ENCODE measurements around the gene GALNT15. TPM values are rescaled to one million over a fixed set of nuclear protein-coding genes. Genes with fewer than 3 reads are reported as not detected.

GALNT15 gene
- total RNA-seq, 2 experiments from 2014 or later: not detected

GRCh38 chr3:16130066-16130465 lies 44.4 kb upstream of the GALNT15 start:
- H3K4me3 Mint-ChIP-seq: no peak overlapping the region

GRCh38 chr3:16132190-16132589 lies 42.3 kb upstream of the GALNT15 start:
- H3K9me3 ChIP-seq (ENCODE audit: control insufficient read depth in 1 of 2, insufficient read depth in 1 of 2, low read length in 2 of 2): peaks cover 0 to 2% of the 10 kb centered on the region in 2 experiments
- Mint-ChIP-seq H3K9me3 (peaks cover 3% of the 10 kb centered on the region), H3K4me1 (ENCODE audit: low read depth) (no peaks in the 10 kb centered on the region), H3K4me3 (no peak overlapping the region), H3K36me3 (ENCODE audit: low read depth) (no peaks in the 10 kb centered on the region), H3K27ac (no peak overlapping the region), H3K27me3 (no peaks in the 10 kb centered on the region)
- no peaks in the 10 kb centered on the region for H3K27me3 ChIP-seq (ENCODE audit: control insufficient read depth in 1 of 2, insufficient read depth in 2 of 2, low read length in 2 of 2)
- CTCF ChIA-PET: no interaction called here
- no peaks in the 10 kb centered on the region for H3K4me1 ChIP-seq (ENCODE audit: insufficient read depth, low read length)
- no peaks in the 10 kb centered on the region for H3K36me3 ChIP-seq (ENCODE audit: insufficient read depth, low read length)
- no peak overlapping the region for H3K27ac ChIP-seq (ENCODE audit: low read depth in 1 of 2, low read length in 2 of 2)
- no peak overlapping the region for H3K4me3 ChIP-seq (ENCODE audit: low read length)
- no peak for ATAC-seq (ENCODE audit: poor library complexity)
- intact Hi-C loops (cut with DNase I, micrococcal nuclease): no loop called here
- POLR2A ChIA-PET: no interaction called here
- no peak for TF ChIP-seq CTCF (IDR thresholded peaks at IDR 0.05)
- DNase-seq: no peak

More at GRCh38 chr3:16130066-16130465, 44.4 kb upstream of the GALNT15 start:
- Histone ChIP-seq H3K27ac (ENCODE audit: low read depth in 1 of 2, low read length in 2 of 2) (no peak overlapping the region), H3K4me1 (ENCODE audit: insufficient read depth, low read length) (no peaks in the 10 kb centered on the region), H3K9me3 (ENCODE audit: control insufficient read depth in 1 of 2, insufficient read depth in 1 of 2, low read length in 2 of 2) (no peaks in the 10 kb centered on the region), H3K4me3 (ENCODE audit: low read length) (no peak overlapping the region), H3K27me3 (ENCODE audit: control insufficient read depth in 1 of 2, insufficient read depth in 2 of 2, low read length in 2 of 2) (no peaks in the 10 kb centered on the region), H3K36me3 (ENCODE audit: insufficient read depth, low read length) (no peaks in the 10 kb centered on the region)
- no peaks in the 10 kb centered on the region for H3K27me3 Mint-ChIP-seq
- CTCF ChIA-PET: no interaction called here
- POLR2A ChIA-PET: no interaction called here
- H3K36me3 Mint-ChIP-seq (ENCODE audit: low read depth): no peaks in the 10 kb centered on the region
- no peaks in the 10 kb centered on the region for H3K9me3 Mint-ChIP-seq
- ATAC-seq (ENCODE audit: poor library complexity) (no peak), DNase-seq (no peak)
- H3K4me1 Mint-ChIP-seq (ENCODE audit: low read depth): no peaks in the 10 kb centered on the region
- intact Hi-C loops (cut with DNase I, micrococcal nuclease): no loop called here
- no peak overlapping the region for H3K27ac Mint-ChIP-seq
- no peak for TF ChIP-seq CTCF (IDR thresholded peaks at IDR 0.05)

GRCh38 chr3:16132928-16133327 lies 41.6 kb upstream of the GALNT15 start:
- ATAC-seq (ENCODE audit: poor library complexity) (no peak), DNase-seq (no peak)
- ChIA-PET POLR2A (no interaction called here), CTCF (interaction anchor here (2.0 kb wide), 1 partner anchor 14 kb away, joined by 4 read pairs; no protein-coding TSS in a partner anchor)
- peaks cover 3% of the 10 kb centered on the region for H3K9me3 Mint-ChIP-seq
- H3K4me1 ChIP-seq (ENCODE audit: insufficient read depth, low read length): no peaks in the 10 kb centered on the region
- H3K4me3 Mint-ChIP-seq: no peak overlapping the region
- H3K4me3 ChIP-seq (ENCODE audit: low read length): no peak overlapping the region
- TF ChIP-seq CTCF (IDR thresholded peaks at IDR 0.05): no peak
- no peaks in the 10 kb centered on the region for H3K36me3 ChIP-seq (ENCODE audit: insufficient read depth, low read length)
- peaks cover 0 to 7% of the 10 kb centered on the region in 2 experiments for H3K9me3 ChIP-seq (ENCODE audit: control insufficient read depth in 1 of 2, insufficient read depth in 1 of 2, low read length in 2 of 2)
- H3K27me3 ChIP-seq (ENCODE audit: control insufficient read depth in 1 of 2, insufficient read depth in 2 of 2, low read length in 2 of 2): no peaks in the 10 kb centered on the region
- H3K27me3 Mint-ChIP-seq: no peaks in the 10 kb centered on the region
- no peak overlapping the region for H3K27ac ChIP-seq (ENCODE audit: low read depth in 1 of 2, low read length in 2 of 2)
- H3K4me1 Mint-ChIP-seq (ENCODE audit: low read depth): no peaks in the 10 kb centered on the region
- H3K36me3 Mint-ChIP-seq (ENCODE audit: low read depth): no peaks in the 10 kb centered on the region
- intact Hi-C loops (cut with DNase I, micrococcal nuclease): no loop called here
- no peak overlapping the region for H3K27ac Mint-ChIP-seq
